Liver (tissue), 9 donors: ENCODE data around the gene PSEN1. TPM values are rescaled to one million over a fixed set of nuclear protein-coding genes. Genes with fewer than 3 reads are reported as not detected.
"Not testable (repeated sequence)": the region's sequence is repeated elsewhere in the genome, so short reads cannot be mapped to it uniquely, and the experiment has no call there.

Experiments used
- DNase-seq: peaks from one replicate; pipeline ENCODE4 v3.0.0-alpha.2; 2017; ENCODE audit warnings: low spot score
- H3K27ac ChIP-seq, 2 donors: one replicate each; pipeline ENCODE4 v1.7.0; 2013; ENCODE audit warnings: inconsistent platforms in 2 of 2, low read length in 2 of 2, control low read depth in 1 of 2, low read depth in 1 of 2, mild to moderate bottlenecking in 1 of 2
- H3K27me3 ChIP-seq, 4 donors: one replicate each; pipeline versions ENCODE4 v1.6.1 to v1.7.0; 2013; ENCODE audit warnings: low read length in 3 of 4, inconsistent platforms in 1 of 4, mild to moderate bottlenecking in 1 of 4, moderate library complexity in 1 of 4; ENCODE audit not compliant: control insufficient read depth in 4 of 4, insufficient read depth in 4 of 4
- H3K36me3 ChIP-seq, 4 donors: one replicate each; pipeline versions ENCODE4 v1.6.1 to v1.7.0; 2013; ENCODE audit warnings: low read length in 3 of 4, mild to moderate bottlenecking in 3 of 4, low read depth in 1 of 4, moderate library complexity in 1 of 4; ENCODE audit not compliant: control insufficient read depth in 4 of 4, insufficient read depth in 3 of 4
- H3K4me1 ChIP-seq, 4 donors: one replicate each; pipeline versions ENCODE4 v1.6.1 to v1.7.0; 2013; ENCODE audit warnings: low read length in 3 of 4, mild to moderate bottlenecking in 3 of 4, moderate library complexity in 1 of 4; ENCODE audit not compliant: control insufficient read depth in 4 of 4, insufficient read depth in 4 of 4
- H3K4me3 ChIP-seq, 3 donors: one replicate each; pipeline versions ENCODE4 v1.6.1 to v1.7.0; 2013; ENCODE audit warnings: low read length in 3 of 3, control low read depth in 1 of 3, low read depth in 1 of 3, mild to moderate bottlenecking in 1 of 3
- H3K9ac ChIP-seq, 2 donors: one replicate each; pipeline ENCODE4 v1.7.0; 2013; ENCODE audit warnings: low read length in 2 of 2, mild to moderate bottlenecking in 2 of 2, moderate library complexity in 2 of 2, control low read depth in 1 of 2, low read depth in 1 of 2
- H3K9me3 ChIP-seq, 4 donors: one replicate each; pipeline versions ENCODE4 v1.6.1 to v1.7.0; 2013; ENCODE audit warnings: low read length in 3 of 4; ENCODE audit not compliant: control insufficient read depth in 4 of 4
- EGR1 ChIP-seq, 2 donors: IDR thresholded peaks; 2 replicates each; pipeline ENCODE4 v1.6.1; 2016 to 2018; ENCODE audit warnings: antibody characterized with exemption in 2 of 2, low read depth in 2 of 2
- FOXA1 ChIP-seq: IDR thresholded peaks from 2 replicates; pipeline ENCODE4 v1.6.1; 2016; ENCODE audit warnings: antibody characterized with exemption
- FOXA2 ChIP-seq: IDR thresholded peaks from 2 replicates; pipeline ENCODE4 v1.6.1; 2016; ENCODE audit warnings: antibody characterized with exemption
- GABPA ChIP-seq, 2 donors: IDR thresholded peaks in 1 of 2; conservative IDR thresholded peaks in 1 of 2; 2 replicates each; pipeline ENCODE4 v1.6.1; 2016; ENCODE audit warnings: antibody characterized with exemption in 2 of 2, mild to moderate bottlenecking in 1 of 2, moderate library complexity in 1 of 2
- HNF4A ChIP-seq, 2 donors: conservative IDR thresholded peaks; 2 replicates each; pipeline ENCODE4 v1.6.1; 2016; ENCODE audit warnings: antibody characterized with exemption in 2 of 2, mild to moderate bottlenecking in 2 of 2
- HNF4G ChIP-seq: IDR thresholded peaks from 2 replicates; pipeline ENCODE4 v1.6.1; 2016; ENCODE audit warnings: antibody characterized with exemption
- JUND ChIP-seq, 2 donors: IDR thresholded peaks; 2 replicates each; pipeline ENCODE4 v1.6.1; 2016; ENCODE audit warnings: antibody characterized with exemption in 2 of 2
- NR2F2 ChIP-seq: IDR thresholded peaks from 2 replicates; pipeline ENCODE4 v1.6.1; 2016; ENCODE audit warnings: antibody characterized with exemption
- RAD21 ChIP-seq, 2 donors: IDR thresholded peaks; 2 replicates each; pipeline ENCODE4 v1.6.1; 2016; ENCODE audit warnings: antibody characterized with exemption in 2 of 2, mild to moderate bottlenecking in 2 of 2
- RXRA ChIP-seq, 2 donors: IDR thresholded peaks; 2 replicates each; pipeline ENCODE4 v1.6.1; 2017 to 2018; ENCODE audit warnings: antibody characterized with exemption in 2 of 2, mild to moderate bottlenecking in 1 of 2
- SP1 ChIP-seq: IDR thresholded peaks from 2 replicates; pipeline ENCODE4 v1.6.1; 2018; ENCODE audit warnings: antibody characterized with exemption, mild to moderate bottlenecking
- TAF1 ChIP-seq: conservative IDR thresholded peaks from 2 replicates; pipeline ENCODE4 v1.6.1; 2016; ENCODE audit warnings: antibody characterized with exemption, mild to moderate bottlenecking
- YY1 ChIP-seq: IDR thresholded peaks from 2 replicates; pipeline ENCODE4 v1.6.1; 2016; ENCODE audit warnings: antibody characterized with exemption, mild to moderate bottlenecking
- WGBS: extraction: QIAGEN DNeasy Blood & Tissue Kit; methylation state at CpG from one replicate; pipeline ENCODE4 v1.1.7; 2013; 5-methylcytosine and 5-hydroxymethylcytosine counted together
- polyA plus RNA-seq, 2 donors: library from polyadenylated mRNA; stranded (reverse) in 1 of 2; unstranded in 1 of 2; fragments of 200-250 nt in 1 of 2; fragments of >200 nt in 1 of 2; fragmentation: Nextera tagmentation in 1 of 2; extraction: Ambion mirVana in 1 of 2; gene quantifications; one replicate each; pipeline versions ENCODE4 v1.2.1 to v1.2.3, GENCODE V29; 2013 to 2015
- total RNA-seq, 2 donors: library from RNA; depleted of rRNA; stranded (reverse); fragments of >200 nt; gene quantifications; one replicate each; pipeline ENCODE4 v1.2.3, GENCODE V29; 2014
- TF ChIP-seq, protein P1 (sequence below): IDR thresholded peaks from 2 replicates; pipeline ENCODE4 v1.6.1; 2016; ENCODE audit warnings: antibody characterized with exemption, mild to moderate bottlenecking
- TF ChIP-seq, protein P2 (sequence below): fragments of 150-350 bp; IDR thresholded peaks from 2 replicates; pipeline ENCODE4 v1.5.1; 2017; ENCODE audit warnings: improper control_type of control experiment, low read depth, low read length; ENCODE audit not compliant: missing input control
- TF ChIP-seq, protein P3 (sequence below): IDR thresholded peaks from 2 replicates; pipeline ENCODE4 v1.6.1; 2016; ENCODE audit warnings: antibody characterized with exemption
- TF ChIP-seq, protein P4 (sequence below): IDR thresholded peaks from 2 replicates; pipeline ENCODE4 v1.6.1; 2016; ENCODE audit warnings: antibody characterized with exemption
- TF ChIP-seq, protein P5 (sequence below): IDR thresholded peaks from 2 replicates; pipeline ENCODE4 v1.6.1; 2016; ENCODE audit warnings: antibody characterized with exemption
- donor health status: healthy.
- donor health status: healthy.
- donor health status: healthy.
- donor health status: healthy.
- donor health status: healthy.

The PSEN1 gene
- total and polyA plus RNA-seq, 4 donors, result 10.4 to 36.2 (median 19.9) TPM

DNA sequence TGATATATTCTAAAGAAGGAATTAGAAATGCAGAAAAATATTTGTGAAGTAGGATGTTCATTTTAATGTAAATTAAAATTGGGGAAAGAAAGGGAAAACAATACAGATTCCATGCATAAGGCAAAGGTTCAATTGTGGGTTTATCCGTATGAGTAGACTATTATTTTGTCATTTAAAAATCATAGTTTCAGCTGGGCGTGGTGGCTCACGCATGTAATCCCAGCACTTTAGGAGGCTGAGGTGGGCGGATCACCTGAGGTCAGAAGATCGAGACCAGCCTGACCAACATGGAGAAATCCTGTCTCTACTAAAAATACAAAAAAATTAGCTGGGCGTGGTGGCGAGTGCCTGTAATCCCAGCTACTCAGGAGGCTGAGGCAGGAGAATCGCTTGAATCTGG, 44.7 kb downstream of the PSEN1 start:
- H3K9me3 ChIP-seq, DNase-seq, H3K27me3 ChIP-seq, H3K36me3 ChIP-seq, H3K4me3 ChIP-seq: not testable (repeated sequence)
- Histone ChIP-seq H3K4me1 (peaks cover 0 to 17% (median 6%) of the 10 kb centered on the region in 4 donors), H3K27ac (peak overlapping the region; percentile 56 to 81), H3K9ac (peak overlapping the region in 1 of 2 donors; percentile 7)
- WGBS, result 93% methylated on average over 8 of the region's 8 CpGs

DNA sequence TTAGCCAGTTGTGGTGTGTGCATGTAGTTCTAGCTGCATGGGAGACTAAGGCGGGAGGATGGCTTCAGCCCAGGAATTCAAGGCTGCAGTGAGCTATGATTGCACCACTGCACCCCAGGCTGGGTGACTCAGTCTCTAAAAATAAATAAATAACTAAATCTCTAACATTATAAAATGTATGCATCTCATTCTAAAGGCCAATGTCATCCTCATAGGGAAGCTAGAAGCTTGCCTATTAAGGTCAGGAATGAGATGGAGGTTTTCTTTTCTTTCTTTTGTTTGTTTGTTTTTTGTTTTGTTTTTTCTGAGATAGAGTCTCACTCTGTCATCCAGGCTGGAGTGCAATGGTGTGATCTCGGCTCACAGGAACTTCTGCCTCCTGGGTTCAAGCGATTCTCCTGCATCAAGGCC, 52.2 kb downstream of the PSEN1 start:
- WGBS, result 97% methylated on average over 3 of the region's 3 CpGs
- Histone ChIP-seq H3K4me1 (no peaks in the 10 kb centered on the region), H3K9ac (no peak overlapping the region), H3K9me3 (no peaks in the 10 kb centered on the region), H3K4me3 (no peak overlapping the region), H3K27me3 (no peaks in the 10 kb centered on the region), H3K36me3 (peaks cover 6 to 24% (median 16%) of the 10 kb centered on the region in 4 donors), H3K27ac (no peak overlapping the region)
- DNase-seq, result no peak
- TF ChIP-seq HNF4A (conservative IDR thresholded peaks at IDR 0.05), result no peak
- TF ChIP-seq FOXA1, result no peak
- TF ChIP-seq, protein P1, sequence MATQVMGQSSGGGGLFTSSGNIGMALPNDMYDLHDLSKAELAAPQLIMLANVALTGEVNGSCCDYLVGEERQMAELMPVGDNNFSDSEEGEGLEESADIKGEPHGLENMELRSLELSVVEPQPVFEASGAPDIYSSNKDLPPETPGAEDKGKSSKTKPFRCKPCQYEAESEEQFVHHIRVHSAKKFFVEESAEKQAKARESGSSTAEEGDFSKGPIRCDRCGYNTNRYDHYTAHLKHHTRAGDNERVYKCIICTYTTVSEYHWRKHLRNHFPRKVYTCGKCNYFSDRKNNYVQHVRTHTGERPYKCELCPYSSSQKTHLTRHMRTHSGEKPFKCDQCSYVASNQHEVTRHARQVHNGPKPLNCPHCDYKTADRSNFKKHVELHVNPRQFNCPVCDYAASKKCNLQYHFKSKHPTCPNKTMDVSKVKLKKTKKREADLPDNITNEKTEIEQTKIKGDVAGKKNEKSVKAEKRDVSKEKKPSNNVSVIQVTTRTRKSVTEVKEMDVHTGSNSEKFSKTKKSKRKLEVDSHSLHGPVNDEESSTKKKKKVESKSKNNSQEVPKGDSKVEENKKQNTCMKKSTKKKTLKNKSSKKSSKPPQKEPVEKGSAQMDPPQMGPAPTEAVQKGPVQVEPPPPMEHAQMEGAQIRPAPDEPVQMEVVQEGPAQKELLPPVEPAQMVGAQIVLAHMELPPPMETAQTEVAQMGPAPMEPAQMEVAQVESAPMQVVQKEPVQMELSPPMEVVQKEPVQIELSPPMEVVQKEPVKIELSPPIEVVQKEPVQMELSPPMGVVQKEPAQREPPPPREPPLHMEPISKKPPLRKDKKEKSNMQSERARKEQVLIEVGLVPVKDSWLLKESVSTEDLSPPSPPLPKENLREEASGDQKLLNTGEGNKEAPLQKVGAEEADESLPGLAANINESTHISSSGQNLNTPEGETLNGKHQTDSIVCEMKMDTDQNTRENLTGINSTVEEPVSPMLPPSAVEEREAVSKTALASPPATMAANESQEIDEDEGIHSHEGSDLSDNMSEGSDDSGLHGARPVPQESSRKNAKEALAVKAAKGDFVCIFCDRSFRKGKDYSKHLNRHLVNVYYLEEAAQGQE, result no peak
- TF ChIP-seq, protein P2, sequence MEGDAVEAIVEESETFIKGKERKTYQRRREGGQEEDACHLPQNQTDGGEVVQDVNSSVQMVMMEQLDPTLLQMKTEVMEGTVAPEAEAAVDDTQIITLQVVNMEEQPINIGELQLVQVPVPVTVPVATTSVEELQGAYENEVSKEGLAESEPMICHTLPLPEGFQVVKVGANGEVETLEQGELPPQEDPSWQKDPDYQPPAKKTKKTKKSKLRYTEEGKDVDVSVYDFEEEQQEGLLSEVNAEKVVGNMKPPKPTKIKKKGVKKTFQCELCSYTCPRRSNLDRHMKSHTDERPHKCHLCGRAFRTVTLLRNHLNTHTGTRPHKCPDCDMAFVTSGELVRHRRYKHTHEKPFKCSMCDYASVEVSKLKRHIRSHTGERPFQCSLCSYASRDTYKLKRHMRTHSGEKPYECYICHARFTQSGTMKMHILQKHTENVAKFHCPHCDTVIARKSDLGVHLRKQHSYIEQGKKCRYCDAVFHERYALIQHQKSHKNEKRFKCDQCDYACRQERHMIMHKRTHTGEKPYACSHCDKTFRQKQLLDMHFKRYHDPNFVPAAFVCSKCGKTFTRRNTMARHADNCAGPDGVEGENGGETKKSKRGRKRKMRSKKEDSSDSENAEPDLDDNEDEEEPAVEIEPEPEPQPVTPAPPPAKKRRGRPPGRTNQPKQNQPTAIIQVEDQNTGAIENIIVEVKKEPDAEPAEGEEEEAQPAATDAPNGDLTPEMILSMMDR, result no peak
- TF ChIP-seq EGR1 (IDR thresholded peaks at IDR 0.05; ENCODE audit: low read depth in 2 of 2), result no peak
- TF ChIP-seq RAD21 (IDR thresholded peaks at IDR 0.05), result no peak
- TF ChIP-seq SP1, result no peak
- no peak for TF ChIP-seq YY1
- TF ChIP-seq HNF4G, result no peak
- TF ChIP-seq RXRA (IDR thresholded peaks at IDR 0.05), result no peak
- no peak for TF ChIP-seq TAF1
- no peak for TF ChIP-seq NR2F2
- TF ChIP-seq, protein P3, sequence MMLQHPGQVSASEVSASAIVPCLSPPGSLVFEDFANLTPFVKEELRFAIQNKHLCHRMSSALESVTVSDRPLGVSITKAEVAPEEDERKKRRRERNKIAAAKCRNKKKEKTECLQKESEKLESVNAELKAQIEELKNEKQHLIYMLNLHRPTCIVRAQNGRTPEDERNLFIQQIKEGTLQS, result no peak
- TF ChIP-seq, protein P4, sequence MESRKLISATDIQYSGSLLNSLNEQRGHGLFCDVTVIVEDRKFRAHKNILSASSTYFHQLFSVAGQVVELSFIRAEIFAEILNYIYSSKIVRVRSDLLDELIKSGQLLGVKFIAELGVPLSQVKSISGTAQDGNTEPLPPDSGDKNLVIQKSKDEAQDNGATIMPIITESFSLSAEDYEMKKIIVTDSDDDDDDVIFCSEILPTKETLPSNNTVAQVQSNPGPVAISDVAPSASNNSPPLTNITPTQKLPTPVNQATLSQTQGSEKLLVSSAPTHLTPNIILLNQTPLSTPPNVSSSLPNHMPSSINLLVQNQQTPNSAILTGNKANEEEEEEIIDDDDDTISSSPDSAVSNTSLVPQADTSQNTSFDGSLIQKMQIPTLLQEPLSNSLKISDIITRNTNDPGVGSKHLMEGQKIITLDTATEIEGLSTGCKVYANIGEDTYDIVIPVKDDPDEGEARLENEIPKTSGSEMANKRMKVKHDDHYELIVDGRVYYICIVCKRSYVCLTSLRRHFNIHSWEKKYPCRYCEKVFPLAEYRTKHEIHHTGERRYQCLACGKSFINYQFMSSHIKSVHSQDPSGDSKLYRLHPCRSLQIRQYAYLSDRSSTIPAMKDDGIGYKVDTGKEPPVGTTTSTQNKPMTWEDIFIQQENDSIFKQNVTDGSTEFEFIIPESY, result no peak
- TF ChIP-seq, protein P5, sequence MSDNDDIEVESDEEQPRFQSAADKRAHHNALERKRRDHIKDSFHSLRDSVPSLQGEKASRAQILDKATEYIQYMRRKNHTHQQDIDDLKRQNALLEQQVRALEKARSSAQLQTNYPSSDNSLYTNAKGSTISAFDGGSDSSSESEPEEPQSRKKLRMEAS, result no peak
- no peak for TF ChIP-seq FOXA2
- no peak for TF ChIP-seq GABPA (IDR thresholded peaks at IDR 0.05 in 1 of 2, conservative IDR thresholded peaks at IDR 0.05 in 1 of 2)
- TF ChIP-seq JUND (IDR thresholded peaks at IDR 0.05), result no peak
